Measurements from ENCODE around the gene C20orf141.

DNA sequence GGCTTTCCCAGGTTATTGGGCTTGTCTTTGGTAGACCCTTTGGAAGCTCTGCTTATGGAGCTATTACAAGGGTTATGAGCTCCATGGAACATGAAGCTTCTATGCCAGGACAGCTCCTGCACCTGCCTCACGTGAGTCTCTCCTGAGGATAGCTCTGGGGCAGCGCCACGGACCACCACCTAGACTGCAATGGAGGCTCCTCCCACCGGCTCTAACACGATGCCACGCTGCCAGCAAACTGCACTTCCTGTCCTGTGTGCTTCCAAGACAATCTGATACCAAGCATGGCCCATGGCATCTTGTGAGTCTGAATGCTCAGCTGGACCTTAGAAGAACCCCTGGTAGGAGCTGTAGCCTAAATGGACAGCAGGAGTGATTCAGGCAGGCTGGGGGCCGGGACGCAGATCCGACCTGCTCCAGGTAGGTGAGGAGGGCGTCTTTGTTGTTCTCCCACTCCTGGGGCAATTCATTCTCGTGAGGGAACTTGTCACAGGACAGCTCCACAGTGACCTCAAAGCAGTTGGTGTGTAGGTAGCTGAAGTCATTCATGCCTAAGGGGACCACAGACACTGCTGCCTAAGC lies 19.8 kb upstream of the C20orf141 start:
- TF ChIP-seq, protein P1, sequence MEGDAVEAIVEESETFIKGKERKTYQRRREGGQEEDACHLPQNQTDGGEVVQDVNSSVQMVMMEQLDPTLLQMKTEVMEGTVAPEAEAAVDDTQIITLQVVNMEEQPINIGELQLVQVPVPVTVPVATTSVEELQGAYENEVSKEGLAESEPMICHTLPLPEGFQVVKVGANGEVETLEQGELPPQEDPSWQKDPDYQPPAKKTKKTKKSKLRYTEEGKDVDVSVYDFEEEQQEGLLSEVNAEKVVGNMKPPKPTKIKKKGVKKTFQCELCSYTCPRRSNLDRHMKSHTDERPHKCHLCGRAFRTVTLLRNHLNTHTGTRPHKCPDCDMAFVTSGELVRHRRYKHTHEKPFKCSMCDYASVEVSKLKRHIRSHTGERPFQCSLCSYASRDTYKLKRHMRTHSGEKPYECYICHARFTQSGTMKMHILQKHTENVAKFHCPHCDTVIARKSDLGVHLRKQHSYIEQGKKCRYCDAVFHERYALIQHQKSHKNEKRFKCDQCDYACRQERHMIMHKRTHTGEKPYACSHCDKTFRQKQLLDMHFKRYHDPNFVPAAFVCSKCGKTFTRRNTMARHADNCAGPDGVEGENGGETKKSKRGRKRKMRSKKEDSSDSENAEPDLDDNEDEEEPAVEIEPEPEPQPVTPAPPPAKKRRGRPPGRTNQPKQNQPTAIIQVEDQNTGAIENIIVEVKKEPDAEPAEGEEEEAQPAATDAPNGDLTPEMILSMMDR (IDR thresholded peaks at IDR 0.05): no peak
- TF ChIP-seq POLR2AphosphoS5 (IDR thresholded peaks at IDR 0.05) (no peak), EP300 (IDR thresholded peaks at IDR 0.05; ENCODE audit: low read depth) (no peak)
